Coronary artery (tissue), 2 donors: Measurements from ENCODE around the gene KCNK2.
"Not testable (repeated sequence)": the region's sequence is repeated elsewhere in the genome, so short reads cannot be mapped to it uniquely, and the experiment has no call there.

Experiments
- DNase-seq: peaks from one replicate; pipeline ENCODE4 v3.0.0-alpha.2; 2017; ENCODE audit warnings: low spot score
- H3K27ac ChIP-seq, 2 donors: fragments of 200-600 bp; sonication (generic); one replicate each; pipeline ENCODE4 v1.5.1; 2016 to 2019
- H3K4me3 ChIP-seq: fragments of 200-600 bp; sonication (generic); 2 replicates; pipeline ENCODE4 v1.5.1; 2016; ENCODE audit warnings: mild to moderate bottlenecking, moderate library complexity
- TF ChIP-seq, protein P1 (sequence below): fragments of 200-600 bp; sonication (generic); IDR thresholded peaks from one replicate; pipeline ENCODE4 v1.5.1; 2019; ENCODE audit warnings: antibody characterized with exemption

KCNK2 gene

DNA sequence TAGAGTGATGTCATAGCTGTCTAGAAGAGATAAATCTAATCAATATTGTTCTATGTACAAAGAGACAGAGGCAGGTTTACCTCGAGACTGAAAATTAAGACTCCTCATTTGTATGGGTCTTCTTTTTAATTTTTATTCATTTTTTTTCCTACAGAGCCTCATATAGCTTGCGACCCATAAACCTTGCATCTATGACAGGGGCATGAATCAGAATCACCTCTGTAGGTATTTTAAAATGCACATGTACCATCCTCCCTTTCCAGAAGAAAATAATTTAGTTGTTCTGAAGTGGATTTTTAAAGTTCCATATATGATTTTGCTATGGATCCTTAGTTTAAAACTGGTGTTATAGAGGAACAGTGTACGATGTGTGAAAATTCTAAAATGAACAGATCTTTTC, 64.5 kb downstream of the KCNK2 start:
- H3K4me3 ChIP-seq: no peak overlapping the region
- no peak for DNase-seq
- no peak overlapping the region for H3K27ac ChIP-seq
- TF ChIP-seq, protein P1, sequence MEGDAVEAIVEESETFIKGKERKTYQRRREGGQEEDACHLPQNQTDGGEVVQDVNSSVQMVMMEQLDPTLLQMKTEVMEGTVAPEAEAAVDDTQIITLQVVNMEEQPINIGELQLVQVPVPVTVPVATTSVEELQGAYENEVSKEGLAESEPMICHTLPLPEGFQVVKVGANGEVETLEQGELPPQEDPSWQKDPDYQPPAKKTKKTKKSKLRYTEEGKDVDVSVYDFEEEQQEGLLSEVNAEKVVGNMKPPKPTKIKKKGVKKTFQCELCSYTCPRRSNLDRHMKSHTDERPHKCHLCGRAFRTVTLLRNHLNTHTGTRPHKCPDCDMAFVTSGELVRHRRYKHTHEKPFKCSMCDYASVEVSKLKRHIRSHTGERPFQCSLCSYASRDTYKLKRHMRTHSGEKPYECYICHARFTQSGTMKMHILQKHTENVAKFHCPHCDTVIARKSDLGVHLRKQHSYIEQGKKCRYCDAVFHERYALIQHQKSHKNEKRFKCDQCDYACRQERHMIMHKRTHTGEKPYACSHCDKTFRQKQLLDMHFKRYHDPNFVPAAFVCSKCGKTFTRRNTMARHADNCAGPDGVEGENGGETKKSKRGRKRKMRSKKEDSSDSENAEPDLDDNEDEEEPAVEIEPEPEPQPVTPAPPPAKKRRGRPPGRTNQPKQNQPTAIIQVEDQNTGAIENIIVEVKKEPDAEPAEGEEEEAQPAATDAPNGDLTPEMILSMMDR: no peak

DNA sequence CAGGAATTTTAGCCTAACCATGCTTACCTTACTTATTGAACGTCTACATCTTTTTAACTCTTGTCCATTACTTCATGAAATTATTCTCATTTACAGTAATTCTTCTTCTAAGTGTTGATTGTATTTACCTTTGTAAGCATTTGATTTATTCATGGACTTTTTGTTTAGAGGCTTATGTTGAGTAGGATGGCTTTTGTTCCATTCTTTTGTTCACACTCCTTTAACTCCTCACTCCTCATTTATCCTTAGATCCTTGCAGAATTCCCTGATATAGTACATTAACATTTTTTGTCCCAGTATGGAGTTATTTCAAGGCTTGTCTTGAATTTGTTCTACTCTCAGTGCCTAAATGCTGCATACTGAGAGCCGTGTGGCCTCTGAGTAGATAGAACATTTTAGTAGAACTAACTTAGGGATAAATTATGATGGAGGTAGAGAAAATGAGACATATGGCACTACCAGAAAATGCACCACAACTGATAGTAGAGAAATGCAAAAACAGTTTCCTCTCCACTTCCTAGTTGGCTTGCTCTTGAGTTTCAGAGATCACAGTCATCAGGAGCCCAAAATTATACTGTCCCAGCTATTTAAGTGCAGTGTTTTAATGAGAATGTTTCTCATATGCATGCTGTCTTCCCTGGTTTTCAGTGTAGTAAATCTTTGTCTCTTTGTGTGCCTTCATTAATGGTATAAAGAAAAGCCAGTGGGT, 69.5 kb downstream of the KCNK2 start:
- Histone ChIP-seq H3K27ac (no peak overlapping the region), H3K4me3 (no peak overlapping the region)
- TF ChIP-seq, protein P1: no peak
- DNase-seq: no peak

DNA sequence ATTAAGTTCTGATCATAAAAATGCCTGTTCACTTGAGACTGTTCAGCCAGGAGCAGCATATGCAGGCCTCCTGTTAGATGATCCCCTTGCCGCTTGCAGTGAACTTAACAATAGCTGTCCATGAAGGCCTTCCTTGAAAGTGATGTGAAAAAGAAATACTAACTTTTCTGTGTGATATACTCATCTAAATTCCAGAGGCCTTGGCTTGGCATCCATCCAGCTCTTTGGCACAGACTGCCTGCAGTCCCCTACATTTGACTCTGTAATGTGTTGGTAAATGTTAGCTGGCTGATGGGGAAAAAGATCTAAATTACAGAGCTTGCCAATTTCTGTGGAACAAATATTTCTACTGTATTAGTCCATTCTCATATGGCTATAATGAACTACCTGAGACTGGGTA, 73.7 kb downstream of the KCNK2 start:
- Histone ChIP-seq H3K4me3 (no peak overlapping the region), H3K27ac (no peak overlapping the region)
- TF ChIP-seq, protein P1: no peak
- DNase-seq: no peak

DNA sequence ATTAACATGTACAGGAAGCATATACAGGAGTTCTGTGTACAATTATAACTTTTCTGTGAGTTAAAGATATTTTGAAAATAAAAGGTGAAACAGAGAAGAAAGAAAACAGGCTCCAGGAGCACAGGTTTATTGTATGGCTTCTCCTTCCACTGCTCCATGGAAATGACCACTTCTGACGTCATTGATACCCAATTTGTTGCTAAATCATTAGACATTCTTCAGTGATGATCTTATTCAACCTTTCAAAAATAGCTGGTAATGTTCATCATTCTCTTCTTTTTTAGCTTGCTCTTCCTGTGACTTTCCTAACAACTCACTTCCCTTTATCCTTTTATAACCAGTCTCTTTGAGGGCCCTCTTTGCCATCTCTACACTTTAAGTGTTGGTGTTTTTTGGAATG, 77.8 kb downstream of the KCNK2 start:
- Histone ChIP-seq H3K4me3 (no peak overlapping the region), H3K27ac (no peak overlapping the region)
- DNase-seq: no peak
- TF ChIP-seq, protein P1: no peak

DNA sequence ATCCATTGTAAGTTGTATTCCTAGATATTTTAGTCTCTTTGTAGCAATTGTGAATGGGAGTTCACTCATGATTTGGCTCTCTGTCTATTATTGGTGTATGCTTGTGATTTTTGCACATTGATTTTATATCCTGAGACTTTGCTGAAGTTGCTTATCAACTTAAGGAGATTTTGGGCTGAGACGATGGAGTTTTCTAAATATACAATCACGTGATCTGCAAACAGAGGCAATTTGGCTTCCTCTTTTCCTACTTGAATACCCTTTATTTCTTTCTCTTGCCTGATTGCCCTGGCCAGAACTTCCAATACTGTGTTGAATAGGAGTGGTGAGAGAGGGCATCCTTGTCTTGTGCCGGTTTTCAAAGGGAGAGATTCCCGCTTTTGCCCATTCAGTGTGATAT, 80.6 kb downstream of the KCNK2 start:
- not testable (repeated sequence) for H3K27ac ChIP-seq, H3K4me3 ChIP-seq, DNase-seq

DNA sequence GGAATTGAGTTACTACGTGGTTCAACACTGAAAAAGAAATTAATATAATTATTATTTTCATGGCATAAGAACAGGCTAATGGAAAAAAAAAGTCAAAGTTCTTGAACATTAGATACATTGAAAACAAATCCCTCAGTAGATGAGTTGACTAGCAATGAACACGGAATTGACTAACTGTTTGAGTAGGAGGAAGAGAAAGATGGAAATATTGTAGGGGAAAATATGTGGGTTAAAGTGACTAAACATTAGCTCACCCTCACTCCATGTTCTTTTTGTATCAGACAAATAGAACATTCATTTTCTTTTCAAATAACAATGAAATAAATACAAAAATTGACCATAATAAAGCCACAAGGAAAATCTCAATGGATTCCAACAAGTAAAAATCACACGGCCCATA, 84.3 kb downstream of the KCNK2 start:
- no peak overlapping the region for H3K27ac ChIP-seq
- TF ChIP-seq, protein P1: no peak
- H3K4me3 ChIP-seq: no peak overlapping the region
- DNase-seq: no peak

DNA sequence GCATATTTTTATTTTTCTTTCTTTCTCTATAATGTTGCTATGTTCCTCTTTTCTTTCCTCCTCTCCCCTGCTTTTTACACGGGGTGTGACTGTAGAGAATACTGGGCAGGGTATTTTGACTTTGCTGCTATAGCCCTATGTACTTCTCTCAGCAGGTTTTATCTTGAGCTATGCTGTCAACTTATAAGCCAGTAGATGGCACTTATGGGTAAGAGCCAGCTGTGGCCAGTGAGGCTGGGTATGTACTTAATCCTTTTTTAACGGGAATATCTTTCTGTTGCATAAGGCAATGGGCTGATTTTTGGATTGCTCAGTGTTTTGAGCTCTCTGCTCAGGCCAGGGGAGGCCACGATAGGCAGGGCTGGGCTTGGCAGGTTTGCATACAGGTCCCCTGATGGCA, 99.0 kb downstream of the KCNK2 start:
- Histone ChIP-seq H3K27ac (no peak overlapping the region), H3K4me3 (no peak overlapping the region)
- DNase-seq: no peak
- TF ChIP-seq, protein P1: no peak
